ENCODE data around the gene RPS15.

GRCh38 chr19:1438035-1438932 is at the start of gene RPS15:
- TF ChIP-seq CTCF (IDR thresholded peaks at IDR 0.05) (peak in 3 of 4 experiments; percentile 94 to 98 (median 94)), POLR2A (IDR thresholded peaks at IDR 0.05) (peak; percentile 89 to 93), POLR2AphosphoS5 (IDR thresholded peaks at IDR 0.05) (peak; percentile 97)
